ENCODE measurements around the gene TMF1. TPM values are rescaled to one million over a fixed set of nuclear protein-coding genes. Genes with fewer than 3 reads are reported as not detected.

The TMF1 gene
- total RNA-seq, 4 donors from 2014 or later, result 31.2 to 43.3 (median 36.3) TPM

DNA sequence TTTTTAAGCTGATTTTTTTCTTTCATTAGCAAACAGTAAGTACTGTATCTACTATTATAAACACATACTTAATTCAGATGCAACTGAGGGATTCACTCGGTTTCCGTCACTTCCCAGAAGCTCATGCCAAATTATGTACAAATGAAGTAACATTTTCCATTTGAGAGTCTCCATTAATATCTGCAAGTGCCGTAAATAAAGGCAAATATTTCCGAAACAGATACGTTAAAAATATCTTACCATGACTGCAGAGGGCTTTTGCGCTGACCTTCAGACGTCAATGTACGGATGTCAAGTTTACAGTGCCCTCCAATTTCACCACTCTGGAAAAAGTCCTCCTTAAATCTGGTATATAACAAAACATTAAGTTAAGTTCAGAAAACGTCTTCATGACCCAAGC lies 48.0 kb downstream of the TMF1 start:
- TF ChIP-seq POLR2AphosphoS5 (IDR thresholded peaks at IDR 0.05), result no peak
- TF ChIP-seq, protein P1, sequence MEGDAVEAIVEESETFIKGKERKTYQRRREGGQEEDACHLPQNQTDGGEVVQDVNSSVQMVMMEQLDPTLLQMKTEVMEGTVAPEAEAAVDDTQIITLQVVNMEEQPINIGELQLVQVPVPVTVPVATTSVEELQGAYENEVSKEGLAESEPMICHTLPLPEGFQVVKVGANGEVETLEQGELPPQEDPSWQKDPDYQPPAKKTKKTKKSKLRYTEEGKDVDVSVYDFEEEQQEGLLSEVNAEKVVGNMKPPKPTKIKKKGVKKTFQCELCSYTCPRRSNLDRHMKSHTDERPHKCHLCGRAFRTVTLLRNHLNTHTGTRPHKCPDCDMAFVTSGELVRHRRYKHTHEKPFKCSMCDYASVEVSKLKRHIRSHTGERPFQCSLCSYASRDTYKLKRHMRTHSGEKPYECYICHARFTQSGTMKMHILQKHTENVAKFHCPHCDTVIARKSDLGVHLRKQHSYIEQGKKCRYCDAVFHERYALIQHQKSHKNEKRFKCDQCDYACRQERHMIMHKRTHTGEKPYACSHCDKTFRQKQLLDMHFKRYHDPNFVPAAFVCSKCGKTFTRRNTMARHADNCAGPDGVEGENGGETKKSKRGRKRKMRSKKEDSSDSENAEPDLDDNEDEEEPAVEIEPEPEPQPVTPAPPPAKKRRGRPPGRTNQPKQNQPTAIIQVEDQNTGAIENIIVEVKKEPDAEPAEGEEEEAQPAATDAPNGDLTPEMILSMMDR (IDR thresholded peaks at IDR 0.05), result no peak
- TF ChIP-seq EP300 (IDR thresholded peaks at IDR 0.05), result no peak
- TF ChIP-seq POLR2A (IDR thresholded peaks at IDR 0.05), result no peak
- peak overlapping the region in 1 of 4 donors; percentile 13 for H3K27ac ChIP-seq
- H3K27me3 ChIP-seq, result no peaks in the 10 kb centered on the region
- ATAC-seq, result no peak
- no peaks in the 10 kb centered on the region for H3K9me3 ChIP-seq
- H3K36me3 ChIP-seq, result peaks cover 9 to 99% of the 10 kb centered on the region in 2 donors
- 82 to 85% methylated on average over 9 of the region's 9 CpGs for WGBS, 2 donors (ENCODE audit: low coverage in 1 of 2)
- peaks cover 0 to 36% (median 4%) of the 10 kb centered on the region in 3 donors for H3K4me1 ChIP-seq
- H3K4me3 ChIP-seq, result no peak overlapping the region

DNA sequence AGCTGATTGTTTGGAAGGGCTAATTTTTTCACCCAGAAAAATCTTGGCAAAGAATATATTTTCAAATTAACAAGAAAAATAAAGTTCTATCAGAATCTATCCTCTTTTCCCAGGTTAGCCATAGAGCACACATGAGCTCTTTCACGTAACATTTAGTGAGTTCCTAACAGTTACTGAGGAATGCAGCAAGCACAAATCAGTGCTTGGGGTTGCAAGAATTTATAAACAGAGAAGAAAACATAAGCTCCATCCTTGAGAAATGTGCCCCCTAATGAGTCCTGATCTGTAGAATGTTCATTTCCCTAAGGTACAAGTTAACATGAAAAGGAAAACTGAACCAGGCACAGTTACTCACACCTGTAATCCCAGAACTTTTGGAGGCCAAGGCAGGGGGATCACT lies 52.5 kb downstream of the TMF1 start:
- WGBS, 2 donors (ENCODE audit: low coverage in 1 of 2), result 27 to 57% methylated on average over 1 of the region's 1 CpG

DNA sequence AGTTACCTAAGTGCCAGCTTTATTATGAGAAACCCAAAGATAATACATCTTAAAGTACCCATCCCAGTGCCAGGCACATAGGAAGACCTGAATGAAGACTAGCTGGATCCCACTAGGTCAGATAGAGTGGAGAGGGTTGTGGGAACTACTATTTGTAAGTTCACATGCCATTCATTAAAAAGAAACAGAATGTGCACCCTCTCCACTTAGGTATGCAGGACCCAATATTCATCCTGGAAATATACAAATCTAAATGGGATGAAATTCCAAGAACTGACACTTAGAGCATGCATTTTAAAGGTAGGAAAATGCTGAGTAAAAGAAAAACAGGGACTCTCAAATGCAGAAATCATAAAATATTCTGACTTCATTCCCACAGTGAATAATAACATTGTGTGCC lies 53.0 kb downstream of the TMF1 start:
- ATAC-seq, result no peak
- peaks cover 9 to 96% of the 10 kb centered on the region in 2 donors for H3K36me3 ChIP-seq
- no peaks in the 10 kb centered on the region for H3K27me3 ChIP-seq
- H3K4me1 ChIP-seq, result peaks cover 0 to 18% (median 0%) of the 10 kb centered on the region in 3 donors
- no peak overlapping the region for H3K4me3 ChIP-seq
- H3K9me3 ChIP-seq, result no peaks in the 10 kb centered on the region
- TF ChIP-seq EP300 (IDR thresholded peaks at IDR 0.05) (no peak), POLR2AphosphoS5 (IDR thresholded peaks at IDR 0.05) (no peak), POLR2A (IDR thresholded peaks at IDR 0.05) (no peak)
- TF ChIP-seq, protein P1 (IDR thresholded peaks at IDR 0.05), result no peak
- no peak overlapping the region for H3K27ac ChIP-seq

More for the DNA sequence above, 52.5 kb downstream of the TMF1 start:
- peak overlapping the region in 1 of 4 donors; percentile 6 for H3K27ac ChIP-seq
- H3K36me3 ChIP-seq, result peaks cover 9 to 96% of the 10 kb centered on the region in 2 donors
- TF ChIP-seq POLR2A (IDR thresholded peaks at IDR 0.05) (no peak), POLR2AphosphoS5 (IDR thresholded peaks at IDR 0.05) (no peak)
- H3K9me3 ChIP-seq, result no peaks in the 10 kb centered on the region
- no peak overlapping the region for H3K4me3 ChIP-seq
- ATAC-seq, result no peak
- no peaks in the 10 kb centered on the region for H3K27me3 ChIP-seq
- peaks cover 0 to 18% (median 0%) of the 10 kb centered on the region in 3 donors for H3K4me1 ChIP-seq

DNA sequence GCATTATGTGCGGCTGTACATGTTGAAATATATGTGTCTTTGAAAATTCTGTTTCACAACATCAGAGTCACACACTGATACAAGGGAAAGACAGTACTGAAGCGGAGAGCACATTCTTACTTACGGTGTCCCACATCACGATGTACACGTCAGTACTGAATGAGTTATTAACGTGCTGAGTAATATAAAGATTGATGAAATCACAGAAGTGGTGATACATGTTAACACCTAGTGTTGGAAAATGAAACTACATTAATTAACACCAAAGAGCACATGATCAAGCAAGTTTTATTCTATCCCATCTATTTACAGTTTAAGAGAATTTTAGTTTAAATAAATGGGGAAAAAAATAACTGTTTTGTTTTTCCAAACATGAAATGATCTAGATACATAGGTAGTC lies 54.2 kb downstream of the TMF1 start:
- Histone ChIP-seq H3K4me1 (peaks cover 0 to 18% (median 0%) of the 10 kb centered on the region in 3 donors), H3K36me3 (peaks cover 0 to 96% of the 10 kb centered on the region in 2 donors), H3K4me3 (no peak overlapping the region), H3K27me3 (no peaks in the 10 kb centered on the region), H3K27ac (no peak overlapping the region), H3K9me3 (no peaks in the 10 kb centered on the region)
- TF ChIP-seq POLR2A (IDR thresholded peaks at IDR 0.05), result no peak
- no peak for TF ChIP-seq POLR2AphosphoS5 (IDR thresholded peaks at IDR 0.05)
- TF ChIP-seq EP300 (IDR thresholded peaks at IDR 0.05), result no peak
- TF ChIP-seq, protein P1 (IDR thresholded peaks at IDR 0.05), result no peak
- 70 to 86% methylated on average over 6 of the region's 6 CpGs for WGBS, 2 donors (ENCODE audit: low coverage in 1 of 2)
- no peak for ATAC-seq

DNA sequence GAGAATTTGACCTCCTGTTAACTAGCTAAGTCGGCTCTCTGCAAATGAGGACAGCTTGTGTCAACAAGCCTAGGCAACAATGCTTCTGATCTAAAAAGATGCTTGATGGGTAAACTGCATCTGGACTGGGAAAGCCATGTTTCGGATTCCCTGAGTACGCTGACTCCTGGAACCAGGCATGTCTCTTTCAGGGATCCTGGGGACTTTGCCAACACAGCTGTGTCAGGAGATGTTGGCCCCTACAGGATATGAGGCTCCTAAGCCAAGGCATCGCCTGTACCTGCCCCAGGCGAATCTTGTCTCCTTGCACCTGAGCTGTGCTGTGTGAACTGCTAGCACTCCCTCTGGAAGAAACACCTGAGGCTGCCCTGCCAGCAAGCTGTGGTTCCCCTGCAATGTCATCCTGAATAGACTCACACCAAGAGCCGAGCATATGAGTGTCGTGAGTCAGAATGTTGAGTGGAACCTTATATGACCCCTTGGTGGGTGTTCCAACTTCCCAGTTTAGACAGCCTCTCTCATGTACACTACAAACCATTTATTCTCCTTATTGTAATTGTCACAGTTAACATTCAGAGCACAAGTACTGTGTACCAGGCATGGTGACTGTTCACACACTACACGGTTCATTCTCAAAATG lies 55.7 kb downstream of the TMF1 start:
- H3K27me3 ChIP-seq, result no peaks in the 10 kb centered on the region
- H3K4me3 ChIP-seq, result no peak overlapping the region
- 64 to 73% methylated on average over 3 to 8 of the region's 8 CpGs for whole genome bisulfite sequencing, 2 donors (ENCODE audit: low coverage in 1 of 2)
- no peak for TF ChIP-seq POLR2AphosphoS5 (IDR thresholded peaks at IDR 0.05)
- TF ChIP-seq EP300 (IDR thresholded peaks at IDR 0.05), result no peak
- no peak for TF ChIP-seq POLR2A (IDR thresholded peaks at IDR 0.05)
- TF ChIP-seq, protein P1 (IDR thresholded peaks at IDR 0.05), result no peak
- ATAC-seq, result no peak
- peaks cover 0 to 96% of the 10 kb centered on the region in 2 donors for H3K36me3 ChIP-seq
- H3K4me1 ChIP-seq, result peaks cover 0 to 18% (median 0%) of the 10 kb centered on the region in 3 donors
- no peaks in the 10 kb centered on the region for H3K9me3 ChIP-seq
- H3K27ac ChIP-seq, result no peak overlapping the region
